Kidney (tissue), 14 donors: ENCODE measurements around the gene SCTR. TPM values are rescaled to one million over a fixed set of nuclear protein-coding genes. Genes with fewer than 3 reads are reported as not detected.

Experiments
- DNase-seq, 5 donors: peaks; one replicate each; pipeline ENCODE4 v3.0.0-alpha.2; 2013 to 2020
- FAIRE-seq: peaks from 2 replicates; lab custom pipeline; 2012; peaks lifted over from hg19 to GRCh38; lab: Jason Lieb, UNC
- H3K27ac ChIP-seq, 2 donors: one replicate each; pipeline ENCODE4 v1.7.0; 2013; ENCODE audit warnings: low read depth in 2 of 2, low read length in 2 of 2, inconsistent platforms in 1 of 2
- H3K27me3 ChIP-seq: one replicate; pipeline ENCODE4 v1.7.1; 2013; ENCODE audit warnings: low read length, inconsistent platforms; ENCODE audit not compliant: control insufficient read depth, insufficient read depth
- H3K36me3 ChIP-seq, 3 donors: one replicate each; pipeline versions ENCODE4 v1.7.0 to v1.7.1; 2013; ENCODE audit warnings: low read length in 3 of 3, control low read depth in 1 of 3, inconsistent platforms in 1 of 3; ENCODE audit not compliant: insufficient read depth in 3 of 3, control insufficient read depth in 2 of 3
- H3K4me1 ChIP-seq, 3 donors: one replicate each; pipeline versions ENCODE4 v1.7.0 to v1.7.1; 2013; ENCODE audit warnings: low read length in 3 of 3, inconsistent platforms in 1 of 3, low read depth in 1 of 3; ENCODE audit not compliant: control insufficient read depth in 2 of 3, insufficient read depth in 2 of 3
- H3K4me3 ChIP-seq, 3 donors: one replicate each; pipeline versions ENCODE4 v1.7.0 to v1.8.1; 2013; ENCODE audit warnings: low read length in 3 of 3, control low read depth in 1 of 3, inconsistent platforms in 1 of 3
- H3K9ac ChIP-seq, 3 donors: one replicate each; pipeline versions ENCODE4 v1.7.0 to v1.7.1; 2013; ENCODE audit warnings: low read length in 3 of 3, control low read depth in 1 of 3, inconsistent platforms in 1 of 3
- H3K9me3 ChIP-seq, 3 donors: one replicate each; pipeline versions ENCODE4 v1.7.0 to v1.7.1; 2013; ENCODE audit warnings: low read length in 3 of 3, control low read depth in 1 of 3, inconsistent platforms in 1 of 3; ENCODE audit not compliant: control insufficient read depth in 2 of 3, insufficient read depth in 1 of 3
- CTCF ChIP-seq: IDR thresholded peaks from 3 replicates; pipeline ENCODE4 v1.5.1; 2012; ENCODE audit warnings: mild to moderate bottlenecking, moderate library complexity, borderline replicate concordance; ENCODE audit not compliant: insufficient read depth; ENCODE audit errors: extremely low read depth
- intact Hi-C: fragments of 100-400 bp; cut with DNase I; formaldehyde crosslinking; loops from one replicate; pipeline ENCODE4 v1.11.1; 2022
- polyA plus RNA-seq: library from polyadenylated mRNA; stranded (reverse); fragments of 350-450 nt; fragmentation: Illumina TruSeq; extraction: RNeasy Lipid Tissue Mini Kit (QIAGEN cat#74804); gene quantifications from one replicate; pipeline ENCODE4 v1.2.3, GENCODE V29; 2014; ENCODE audit warnings: low read depth, low replicate concordance; ENCODE audit not compliant: insufficient read depth
- total RNA-seq: library from RNA; stranded (reverse); fragmentation: NEBNext Ultra II Directional; extraction: Animal tissue kit (Norgen Biotek cat#: 25700); gene quantifications from one replicate; pipeline ENCODE4 v1.2.1, GENCODE V29; 2021
- donor health status: control.
- donor health status: control.
- donor health status: control.
- donor health status: control.
- donor health status: control.
- donor health status: DM: yes; HTN: yes; CAD: no.
- donor health status: Normal renal cell carcinoma (clear cell type).

Gene SCTR
- total and polyA plus RNA-seq, 2 donors from 2014 or later = 7.3 to 15.9 TPM

- H3K4me3 ChIP-seq = peak overlapping the region in 1 of 3 donors; percentile 22
- intact Hi-C loops = no loop called here
- no peaks in the 10 kb centered on the region for H3K27me3 ChIP-seq
- no peaks in the 10 kb centered on the region for H3K9me3 ChIP-seq
- H3K36me3 ChIP-seq = no peaks in the 10 kb centered on the region
- H3K27ac ChIP-seq = peak overlapping the region; percentile 87 to 93
- no peak for FAIRE-seq
- DNase-seq = no peak
- H3K4me1 ChIP-seq = peaks cover 2 to 33% (median 29%) of the 10 kb centered on the region in 3 donors
- peak overlapping the region in 1 of 3 donors; percentile 34 for H3K9ac ChIP-seq
- TF ChIP-seq CTCF = no peak
Measured at GRCh38 chr2:119425620-119426395, 98.5 kb downstream of the SCTR start.

- no peak overlapping the region for H3K27ac ChIP-seq
- H3K9ac ChIP-seq = no peak overlapping the region
- no peak overlapping the region for H3K4me3 ChIP-seq
- H3K4me1 ChIP-seq = peaks cover 2 to 31% (median 28%) of the 10 kb centered on the region in 3 donors
- FAIRE-seq (no peak), DNase-seq (no peak)
- no peaks in the 10 kb centered on the region for H3K9me3 ChIP-seq
- no peaks in the 10 kb centered on the region for H3K27me3 ChIP-seq
- H3K36me3 ChIP-seq = no peaks in the 10 kb centered on the region
- no peak for TF ChIP-seq CTCF
- intact Hi-C loops = no loop called here
Measured at GRCh38 chr2:119425119-119425405, 99.2 kb downstream of the SCTR start.

- no peak for TF ChIP-seq CTCF
- no peak overlapping the region for H3K27ac ChIP-seq
- H3K4me3 ChIP-seq = no peak overlapping the region
- no peaks in the 10 kb centered on the region for H3K9me3 ChIP-seq
- no peaks in the 10 kb centered on the region for H3K36me3 ChIP-seq
- FAIRE-seq = no peak
- DNase-seq = no peak
- H3K4me1 ChIP-seq = peaks cover 2 to 31% (median 26%) of the 10 kb centered on the region in 3 donors
- H3K9ac ChIP-seq = no peak overlapping the region
- no peaks in the 10 kb centered on the region for H3K27me3 ChIP-seq
- intact Hi-C loops = no loop called here
Measured at GRCh38 chr2:119424284-119425118, 99.8 kb downstream of the SCTR start.
